Measurements from ENCODE around the gene ZNF804A.

The ZNF804A gene

DNA sequence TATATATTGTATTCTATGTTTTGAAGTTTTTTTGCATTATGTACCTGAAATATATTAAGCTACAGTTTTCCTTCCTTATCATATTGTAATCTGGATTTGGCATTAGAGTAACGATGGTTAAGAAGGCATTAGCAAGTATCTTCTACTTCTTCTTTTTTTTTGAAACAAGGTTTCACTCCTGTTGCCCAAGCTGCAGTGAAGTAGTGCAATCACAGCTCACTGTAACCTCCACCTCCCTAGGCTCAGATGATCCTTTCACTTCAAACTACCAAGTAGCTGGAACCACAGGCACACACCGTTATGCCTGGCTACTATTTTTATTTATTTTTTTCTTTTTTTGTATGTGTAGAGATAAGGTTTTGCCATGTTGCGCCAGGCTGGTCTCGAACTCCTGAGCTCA, 201.1 kb downstream of the ZNF804A start:
- no peaks in the 10 kb centered on the region for H3K36me3 ChIP-seq (ENCODE audit: control insufficient read depth, low read length)
- no peaks in the 10 kb centered on the region for H4K20me1 ChIP-seq (ENCODE audit: control insufficient read depth, insufficient read depth, low read depth, low read length)
- H3K27ac ChIP-seq (ENCODE audit: low read depth, low read length) = no peak overlapping the region
- H3K4me1 ChIP-seq (ENCODE audit: control insufficient read depth, low read length) = no peaks in the 10 kb centered on the region
- no peaks in the 10 kb centered on the region for H3K27me3 ChIP-seq (ENCODE audit: control insufficient read depth, low read length)
- H3K9me2 ChIP-seq (replicated peaks; ENCODE audit: control insufficient read depth, low read length) = no peaks in the 10 kb centered on the region
- no peaks in the 10 kb centered on the region for H3K9me3 ChIP-seq (ENCODE audit: control insufficient read depth, insufficient read depth, low read length)
- no peak overlapping the region for H3K4me3 ChIP-seq (ENCODE audit: low read length)
- no peaks in the 10 kb centered on the region for H3K79me2 ChIP-seq (ENCODE audit: control insufficient read depth, low read length)
- no peaks in the 10 kb centered on the region for H3F3A ChIP-seq (ENCODE audit: control insufficient read depth, insufficient read depth)
- TF ChIP-seq, protein P1, sequence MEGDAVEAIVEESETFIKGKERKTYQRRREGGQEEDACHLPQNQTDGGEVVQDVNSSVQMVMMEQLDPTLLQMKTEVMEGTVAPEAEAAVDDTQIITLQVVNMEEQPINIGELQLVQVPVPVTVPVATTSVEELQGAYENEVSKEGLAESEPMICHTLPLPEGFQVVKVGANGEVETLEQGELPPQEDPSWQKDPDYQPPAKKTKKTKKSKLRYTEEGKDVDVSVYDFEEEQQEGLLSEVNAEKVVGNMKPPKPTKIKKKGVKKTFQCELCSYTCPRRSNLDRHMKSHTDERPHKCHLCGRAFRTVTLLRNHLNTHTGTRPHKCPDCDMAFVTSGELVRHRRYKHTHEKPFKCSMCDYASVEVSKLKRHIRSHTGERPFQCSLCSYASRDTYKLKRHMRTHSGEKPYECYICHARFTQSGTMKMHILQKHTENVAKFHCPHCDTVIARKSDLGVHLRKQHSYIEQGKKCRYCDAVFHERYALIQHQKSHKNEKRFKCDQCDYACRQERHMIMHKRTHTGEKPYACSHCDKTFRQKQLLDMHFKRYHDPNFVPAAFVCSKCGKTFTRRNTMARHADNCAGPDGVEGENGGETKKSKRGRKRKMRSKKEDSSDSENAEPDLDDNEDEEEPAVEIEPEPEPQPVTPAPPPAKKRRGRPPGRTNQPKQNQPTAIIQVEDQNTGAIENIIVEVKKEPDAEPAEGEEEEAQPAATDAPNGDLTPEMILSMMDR (IDR thresholded peaks at IDR 0.05; ENCODE audit: low read depth, low read length, poor library complexity, severe bottlenecking) = no peak
- TF ChIP-seq EZH2phosphoT487 (IDR thresholded peaks at IDR 0.05; ENCODE audit: borderline replicate concordance, low read length) = no peak
- no peak overlapping the region for H3K4me2 ChIP-seq (ENCODE audit: low read length)

DNA sequence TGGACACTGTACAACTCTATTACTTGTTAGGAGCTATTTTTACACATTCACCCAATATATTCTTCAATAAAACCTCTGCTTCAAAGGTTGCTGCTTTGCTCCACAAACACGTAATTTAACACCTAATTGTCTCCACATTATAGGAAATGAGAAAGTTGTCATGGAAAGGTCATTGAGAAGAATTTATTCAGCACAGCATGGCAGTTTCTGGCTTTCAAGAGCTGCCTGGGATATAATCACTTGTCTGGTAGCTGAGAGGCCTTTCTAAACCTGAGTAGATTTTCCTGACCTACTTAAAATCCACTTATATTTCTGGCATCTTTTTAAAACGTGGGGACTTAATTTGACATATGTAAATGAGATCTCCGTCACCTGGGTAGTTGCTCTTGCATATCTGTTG, 216.1 kb downstream of the ZNF804A start:
- no peaks in the 10 kb centered on the region for H3K79me2 ChIP-seq (ENCODE audit: control insufficient read depth, low read length)
- no peak overlapping the region for H3K4me3 ChIP-seq (ENCODE audit: low read length)
- H3F3A ChIP-seq (ENCODE audit: control insufficient read depth, insufficient read depth) = no peaks in the 10 kb centered on the region
- H3K27me3 ChIP-seq (ENCODE audit: control insufficient read depth, low read length) = no peaks in the 10 kb centered on the region
- no peaks in the 10 kb centered on the region for H4K20me1 ChIP-seq (ENCODE audit: control insufficient read depth, insufficient read depth, low read depth, low read length)
- TF ChIP-seq, protein P1 (IDR thresholded peaks at IDR 0.05; ENCODE audit: low read depth, low read length, poor library complexity, severe bottlenecking) = no peak
- H3K36me3 ChIP-seq (ENCODE audit: control insufficient read depth, low read length) = no peaks in the 10 kb centered on the region
- H3K9me3 ChIP-seq (ENCODE audit: control insufficient read depth, insufficient read depth, low read length) = no peaks in the 10 kb centered on the region
- H3K4me1 ChIP-seq (ENCODE audit: control insufficient read depth, low read length) = no peaks in the 10 kb centered on the region
- H3K9me2 ChIP-seq (replicated peaks; ENCODE audit: control insufficient read depth, low read length) = no peaks in the 10 kb centered on the region
- H3K4me2 ChIP-seq (ENCODE audit: low read length) = no peak overlapping the region
- no peak overlapping the region for H3K27ac ChIP-seq (ENCODE audit: low read depth, low read length)

DNA sequence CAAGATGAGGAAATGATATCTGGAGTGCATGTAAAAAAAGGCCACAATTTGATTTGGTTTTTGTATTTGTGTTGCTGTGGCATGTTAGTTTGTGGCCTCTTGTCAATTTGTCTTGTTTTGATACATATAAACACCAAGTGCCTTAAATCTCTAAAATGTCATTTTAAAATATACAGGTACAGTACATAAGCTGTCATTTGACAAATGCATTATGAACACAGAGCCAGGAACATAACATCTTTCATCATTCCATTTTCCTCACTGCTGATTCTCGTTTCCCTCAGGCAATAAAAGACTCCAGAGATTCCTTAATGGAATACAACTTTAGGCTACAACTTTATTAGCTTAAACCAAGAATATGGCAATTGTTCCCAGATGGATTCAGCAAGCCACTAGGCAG, 217.5 kb downstream of the ZNF804A start:
- no peaks in the 10 kb centered on the region for H4K20me1 ChIP-seq (ENCODE audit: control insufficient read depth, insufficient read depth, low read depth, low read length)
- H3K36me3 ChIP-seq (ENCODE audit: control insufficient read depth, low read length) = no peaks in the 10 kb centered on the region
- H3K4me1 ChIP-seq (ENCODE audit: control insufficient read depth, low read length) = no peaks in the 10 kb centered on the region
- no peaks in the 10 kb centered on the region for H3K9me2 ChIP-seq (replicated peaks; ENCODE audit: control insufficient read depth, low read length)
- no peaks in the 10 kb centered on the region for H3F3A ChIP-seq (ENCODE audit: control insufficient read depth, insufficient read depth)
- H3K4me3 ChIP-seq (ENCODE audit: low read length) = no peak overlapping the region
- H3K27ac ChIP-seq (ENCODE audit: low read depth, low read length) = no peak overlapping the region
- H3K79me2 ChIP-seq (ENCODE audit: control insufficient read depth, low read length) = no peaks in the 10 kb centered on the region
- H3K4me2 ChIP-seq (ENCODE audit: low read length) = no peak overlapping the region
- no peaks in the 10 kb centered on the region for H3K27me3 ChIP-seq (ENCODE audit: control insufficient read depth, low read length)
- TF ChIP-seq, protein P1 (IDR thresholded peaks at IDR 0.05; ENCODE audit: low read depth, low read length, poor library complexity, severe bottlenecking) = no peak
- no peak for TF ChIP-seq EZH2phosphoT487 (IDR thresholded peaks at IDR 0.05; ENCODE audit: borderline replicate concordance, low read length)
- no peaks in the 10 kb centered on the region for H3K9me3 ChIP-seq (ENCODE audit: control insufficient read depth, insufficient read depth, low read length)

DNA sequence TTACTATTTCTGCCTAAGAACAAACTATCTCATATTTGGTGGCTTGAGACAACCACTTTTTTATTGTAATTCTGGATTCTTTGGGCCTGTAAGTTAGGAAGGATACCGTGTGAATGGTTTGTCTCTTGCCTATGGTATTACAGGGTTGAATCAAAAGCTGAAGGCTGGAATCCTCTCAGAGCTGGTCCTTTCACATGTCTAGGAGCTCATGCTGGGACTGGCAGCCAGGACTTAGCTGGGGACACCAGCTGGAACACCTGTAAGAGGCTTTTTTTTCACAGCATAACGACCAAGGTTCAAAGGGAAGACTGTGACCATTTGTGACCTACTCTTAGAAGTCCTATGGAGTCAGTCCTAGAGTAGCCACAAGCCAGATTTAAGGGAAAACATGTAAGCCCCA, 226.3 kb downstream of the ZNF804A start:
- no peaks in the 10 kb centered on the region for H3K79me2 ChIP-seq (ENCODE audit: control insufficient read depth, low read length)
- H3K9me2 ChIP-seq (replicated peaks; ENCODE audit: control insufficient read depth, low read length) = no peaks in the 10 kb centered on the region
- TF ChIP-seq, protein P1 (IDR thresholded peaks at IDR 0.05; ENCODE audit: low read depth, low read length, poor library complexity, severe bottlenecking) = no peak
- no peak for TF ChIP-seq EZH2phosphoT487 (IDR thresholded peaks at IDR 0.05; ENCODE audit: borderline replicate concordance, low read length)
- H3K4me3 ChIP-seq (ENCODE audit: low read length) = no peak overlapping the region
- H4K20me1 ChIP-seq (ENCODE audit: control insufficient read depth, insufficient read depth, low read depth, low read length) = no peaks in the 10 kb centered on the region
- H3K4me1 ChIP-seq (ENCODE audit: control insufficient read depth, low read length) = no peaks in the 10 kb centered on the region
- H3K4me2 ChIP-seq (ENCODE audit: low read length) = no peak overlapping the region
- no peaks in the 10 kb centered on the region for H3K27me3 ChIP-seq (ENCODE audit: control insufficient read depth, low read length)
- H3K36me3 ChIP-seq (ENCODE audit: control insufficient read depth, low read length) = no peaks in the 10 kb centered on the region
- no peak overlapping the region for H3K27ac ChIP-seq (ENCODE audit: low read depth, low read length)
- no peaks in the 10 kb centered on the region for H3K9me3 ChIP-seq (ENCODE audit: control insufficient read depth, insufficient read depth, low read length)
- H3F3A ChIP-seq (ENCODE audit: control insufficient read depth, insufficient read depth) = no peaks in the 10 kb centered on the region
